GM12873 (cell line): Measurements from ENCODE around the gene DNAH2.

Source experiments
- CTCF ChIP-seq: IDR thresholded peaks from 2 replicates; pipeline ENCODE4 v1.5.1; 2012; ENCODE audit warnings: low read depth, mild to moderate bottlenecking, moderate library complexity, low read length, control low read depth; ENCODE audit not compliant: insufficient read depth; ENCODE audit errors: missing control alignments

DNAH2 gene

GRCh38 chr17:7790150-7790549, 72.6 kb downstream of the DNAH2 start:
- no peak for TF ChIP-seq CTCF

GRCh38 chr17:7792611-7793010, 75.1 kb downstream of the DNAH2 start:
- no peak for TF ChIP-seq CTCF

GRCh38 chr17:7794075-7794663, 76.6 kb downstream of the DNAH2 start:
- TF ChIP-seq CTCF: no peak

DNA sequence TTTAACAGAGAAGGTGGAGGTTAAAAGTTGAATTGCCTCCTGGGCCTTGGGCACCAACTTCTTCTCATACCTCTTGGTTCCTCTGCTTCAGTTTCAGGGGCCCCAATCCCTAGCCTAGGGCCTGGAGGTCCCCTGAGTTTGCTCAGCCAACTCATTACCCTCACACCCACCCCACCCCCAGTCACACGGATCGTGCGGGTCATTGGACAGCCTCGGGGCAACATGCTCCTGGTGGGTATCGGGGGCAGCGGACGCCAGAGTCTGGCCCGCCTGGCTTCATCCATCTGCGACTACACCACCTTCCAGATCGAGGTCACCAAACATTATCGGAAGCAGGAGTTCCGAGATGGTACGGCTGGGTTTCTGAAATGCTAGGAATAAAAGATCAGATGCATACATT, 80.4 kb downstream of the DNAH2 start:
- TF ChIP-seq CTCF: no peak

GRCh38 chr17:7798839-7799238, 81.3 kb downstream of the DNAH2 start:
- TF ChIP-seq CTCF: no peak

DNA sequence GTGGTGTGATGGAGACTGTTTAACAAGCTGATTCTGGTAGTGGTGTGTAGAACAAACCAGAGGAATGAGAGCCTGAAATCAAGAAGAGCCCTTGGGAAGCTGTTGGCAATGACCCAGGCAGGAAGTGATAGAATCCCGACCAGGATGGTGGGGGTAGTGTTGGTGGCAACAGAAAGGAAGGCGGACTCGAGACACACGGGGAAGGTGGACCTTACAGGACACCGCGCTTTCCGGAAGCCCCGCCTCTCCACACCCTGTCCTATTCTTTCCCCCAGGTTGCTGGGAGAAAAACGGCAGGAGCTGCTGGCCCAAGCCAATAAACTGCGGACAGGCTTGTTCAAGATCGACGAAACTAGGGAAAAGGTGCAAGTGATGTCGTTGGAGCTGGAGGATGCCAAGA, 86.4 kb downstream of the DNAH2 start:
- no peak for TF ChIP-seq CTCF

- TF ChIP-seq CTCF: no peak
Observed at GRCh38 chr17:7806587-7806986, 89.0 kb downstream of the DNAH2 start.
